KBM-7 (cell line): ENCODE results near the gene TCTA.

Source experiments
- DNase-seq: peaks from one replicate; pipeline ENCODE4 v3.0.0-alpha.2; 2015
- in situ Hi-C: fragments of 300-500 bp; cut with MboI; formaldehyde crosslinking; loops from 2 replicates; pipeline ENCODE4 v1.14.3; 2020; ENCODE audit warnings: low sequenced_read_pairs, low pct_unique_long_range_greater_than_20kb, mixed read lengths

The TCTA gene

DNA sequence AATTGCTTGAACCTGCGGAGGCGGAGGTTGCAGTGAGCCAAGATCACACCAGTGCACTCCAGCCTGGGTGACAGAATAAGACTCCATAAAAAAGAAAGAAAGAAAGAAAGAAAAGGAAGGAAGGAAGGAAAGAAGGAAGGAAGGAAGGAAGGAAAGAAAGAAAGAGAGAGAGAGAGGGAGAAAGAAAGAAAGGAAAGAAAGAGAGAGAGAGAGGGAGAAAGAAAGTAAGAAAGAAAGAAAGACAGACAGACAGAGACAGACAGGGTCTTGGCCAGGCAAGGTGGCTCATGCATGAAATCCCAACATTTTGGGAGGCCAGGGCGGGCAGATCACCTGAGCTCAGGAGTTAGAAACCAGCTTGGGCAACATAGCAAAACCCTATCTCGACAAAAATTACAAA lies 41.4 kb downstream of the TCTA start:
- in situ Hi-C loops: no loop called here

DNA sequence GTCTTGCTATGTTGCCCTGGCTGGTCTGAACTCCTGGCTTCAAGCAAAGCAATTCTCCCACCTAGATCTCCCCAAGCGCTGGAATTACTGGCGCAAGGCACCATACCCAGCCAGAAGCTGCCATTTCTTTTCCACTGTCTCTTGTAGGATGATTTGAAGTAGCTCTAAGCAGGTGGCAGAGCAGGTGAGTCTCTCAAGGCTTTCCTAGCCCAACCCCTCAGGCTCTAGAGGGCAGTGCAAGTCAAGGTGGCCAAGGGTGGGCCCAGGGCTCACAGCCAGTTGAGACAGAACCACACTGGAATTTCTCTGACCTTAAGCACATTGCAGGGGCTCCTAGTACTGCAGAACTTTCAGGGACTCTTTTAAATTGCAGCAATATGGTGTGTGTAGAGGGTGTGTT lies 42.2 kb downstream of the TCTA start:
- no peak for DNase-seq
- in situ Hi-C loops: no loop called here

More for the DNA sequence above, 41.4 kb downstream of the TCTA start:
- DNase-seq: no peak

- in situ Hi-C loops: no loop called here
- DNase-seq: no peak
Measured at GRCh38 chr3:49454898-49455681, 42.9 kb downstream of the TCTA start.

GRCh38 chr3:49456466-49456865 lies 44.2 kb downstream of the TCTA start:
- DNase-seq: no peak
- in situ Hi-C loops: no loop called here

DNA sequence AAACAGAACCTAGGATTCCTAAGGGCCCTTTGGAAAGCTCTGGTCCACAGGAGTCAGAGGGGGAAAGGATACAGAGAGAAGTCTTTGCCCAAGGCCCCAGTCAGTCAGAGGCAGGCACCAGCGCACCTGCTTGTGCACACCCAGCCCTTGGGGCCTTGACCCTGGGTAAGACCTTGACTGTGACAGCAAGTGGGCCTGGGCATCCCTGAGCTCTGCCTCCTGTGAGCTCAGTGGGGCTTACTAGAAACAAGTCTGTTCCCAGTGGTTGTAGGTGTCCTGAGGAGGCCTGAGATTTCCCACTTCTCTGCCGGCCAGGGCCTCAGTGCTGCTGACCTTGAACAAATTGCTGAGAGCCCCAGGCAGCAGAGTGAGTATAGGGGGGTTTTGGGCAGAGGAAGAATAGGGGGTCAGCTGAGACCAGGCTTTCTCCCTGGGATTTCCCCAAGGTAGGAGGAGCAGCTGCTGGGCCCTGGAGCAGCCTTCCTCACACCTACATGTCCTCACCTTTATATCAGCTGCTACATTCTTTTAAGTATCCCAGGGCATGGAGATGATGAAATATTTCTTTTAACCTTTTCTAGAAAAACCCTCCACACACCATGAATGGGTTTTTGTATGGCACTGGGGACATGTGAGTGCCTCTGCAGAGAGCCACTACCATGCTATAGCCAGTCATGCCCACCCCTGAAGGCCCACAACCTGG lies 48.1 kb downstream of the TCTA start:
- in situ Hi-C loops: no loop called here
- DNase-seq: no peak

DNA sequence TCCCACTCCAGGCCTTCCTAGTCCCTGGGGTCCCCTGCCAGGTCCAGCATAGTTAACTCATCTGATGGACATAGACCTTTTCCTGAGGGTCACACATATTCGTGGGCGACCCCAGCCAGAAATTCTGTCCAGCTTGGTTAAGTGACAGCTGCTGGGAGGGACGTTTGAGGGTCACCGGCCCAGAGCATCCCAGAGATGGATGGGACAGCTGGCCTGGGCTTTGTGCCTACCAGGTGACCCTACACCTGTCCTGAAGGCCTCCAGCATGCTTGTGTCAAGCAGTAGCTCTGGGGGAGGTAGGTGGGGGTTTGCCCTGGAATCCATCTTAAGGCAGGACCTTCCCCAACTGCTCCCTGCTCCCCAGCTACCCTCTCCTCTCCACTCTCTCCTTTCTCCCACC lies 48.7 kb downstream of the TCTA start:
- in situ Hi-C loops: no loop called here
- no peak for DNase-seq

DNA sequence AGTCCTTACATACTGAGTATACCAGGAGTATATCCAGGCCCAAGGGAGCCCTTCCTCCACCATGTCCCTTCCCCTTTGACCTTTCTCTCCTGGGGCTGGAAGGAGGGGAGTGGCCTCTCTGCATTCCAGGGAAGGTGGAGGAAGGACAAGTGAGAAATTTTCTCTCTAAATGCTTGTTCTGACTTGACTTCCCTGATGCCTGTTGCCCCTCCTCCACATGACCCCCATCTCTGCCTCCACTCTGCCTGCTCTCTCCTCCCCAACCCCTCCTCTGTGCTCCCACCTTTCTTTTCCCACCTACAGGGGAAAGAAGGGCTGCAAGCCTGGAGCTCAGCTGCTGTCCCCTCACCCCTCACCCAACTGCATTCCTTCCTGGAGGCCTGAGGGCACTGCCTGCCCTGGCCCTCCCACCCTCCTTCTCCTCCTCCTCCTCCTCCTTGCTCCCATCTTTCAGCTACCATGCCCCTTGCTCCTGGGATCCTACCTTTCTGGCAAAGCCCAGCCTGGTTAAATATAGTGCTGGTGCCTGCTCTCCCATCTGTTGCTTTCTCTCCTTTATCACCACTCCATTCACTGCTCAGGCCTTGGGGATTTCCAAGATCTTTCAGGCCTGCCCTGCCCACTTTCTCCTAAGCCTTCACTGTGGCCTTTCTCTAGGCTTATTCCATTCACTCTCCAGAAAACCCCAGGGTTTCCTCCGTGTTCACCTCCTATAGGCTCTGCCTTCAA lies 49.4 kb downstream of the TCTA start:
- DNase-seq: no peak
- in situ Hi-C loops: no loop called here

- DNase-seq: no peak
- in situ Hi-C loops: no loop called here
Measured at GRCh38 chr3:49462222-49462621, 50.0 kb downstream of the TCTA start.

GRCh38 chr3:49465270-49466034 lies 53.2 kb downstream of the TCTA start:
- in situ Hi-C loops: no loop called here
- DNase-seq: no peak
